ENCODE measurements around the gene PDCD4.

The PDCD4 gene

DNA sequence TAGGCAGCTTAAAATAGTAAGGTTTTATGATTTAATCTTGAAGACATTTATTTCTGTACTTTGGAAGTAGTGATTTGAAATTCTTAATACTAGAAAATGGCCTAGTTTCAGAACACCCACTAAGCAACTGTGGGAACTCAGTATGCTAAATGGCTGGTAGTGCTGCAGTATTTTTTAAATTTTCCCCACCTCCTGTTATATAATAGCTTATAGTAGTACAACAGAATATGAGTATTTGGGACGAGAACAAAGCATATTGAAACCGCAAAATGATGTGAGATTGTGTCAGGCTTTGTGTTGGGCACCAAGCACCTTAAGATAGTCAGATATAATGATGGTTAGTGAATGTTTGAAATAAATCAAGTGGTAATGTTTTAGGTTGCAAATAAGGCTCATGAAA, 55.7 kb downstream of the PDCD4 start:
- DNase-seq = no peak

GRCh38 chr10:110931769-110932381, 60.1 kb downstream of the PDCD4 start:
- DNase-seq = no peak

DNA sequence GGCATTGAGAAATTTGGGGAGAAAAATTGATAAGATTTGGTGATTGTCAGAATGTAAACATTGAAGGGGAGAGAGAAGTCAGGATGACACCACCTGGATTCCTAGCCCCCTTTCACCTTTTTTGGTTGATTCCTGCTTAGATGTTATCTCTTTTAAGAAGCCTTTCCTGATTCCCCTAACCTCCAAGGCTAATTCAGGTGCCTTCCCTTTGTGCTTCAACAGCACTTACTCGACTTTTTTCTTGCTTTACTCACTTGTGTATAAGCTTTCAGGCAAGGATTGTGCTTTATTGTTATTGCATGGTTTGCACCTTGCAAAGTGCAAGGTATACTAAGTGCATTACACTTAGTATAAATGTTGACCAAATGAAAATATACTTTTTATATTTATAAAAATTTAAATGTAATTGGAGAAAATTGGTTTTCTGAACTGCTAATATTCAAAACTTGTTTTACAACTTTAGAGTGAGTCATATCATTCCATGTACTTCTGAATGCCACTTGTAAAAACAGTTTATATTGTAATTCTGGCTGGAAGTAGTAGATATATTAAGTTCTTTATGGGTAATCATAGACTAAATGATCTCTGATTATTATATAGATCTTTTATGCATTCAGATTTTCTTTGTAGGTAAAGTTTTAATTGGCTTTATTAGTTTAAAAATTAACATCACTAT, 60.9 kb downstream of the PDCD4 start:
- DNase-seq = no peak

- DNase-seq = no peak
Observed at GRCh38 chr10:110936757-110937156, 65.0 kb downstream of the PDCD4 start.

GRCh38 chr10:110939419-110939818, 67.7 kb downstream of the PDCD4 start:
- no peak for DNase-seq

DNA sequence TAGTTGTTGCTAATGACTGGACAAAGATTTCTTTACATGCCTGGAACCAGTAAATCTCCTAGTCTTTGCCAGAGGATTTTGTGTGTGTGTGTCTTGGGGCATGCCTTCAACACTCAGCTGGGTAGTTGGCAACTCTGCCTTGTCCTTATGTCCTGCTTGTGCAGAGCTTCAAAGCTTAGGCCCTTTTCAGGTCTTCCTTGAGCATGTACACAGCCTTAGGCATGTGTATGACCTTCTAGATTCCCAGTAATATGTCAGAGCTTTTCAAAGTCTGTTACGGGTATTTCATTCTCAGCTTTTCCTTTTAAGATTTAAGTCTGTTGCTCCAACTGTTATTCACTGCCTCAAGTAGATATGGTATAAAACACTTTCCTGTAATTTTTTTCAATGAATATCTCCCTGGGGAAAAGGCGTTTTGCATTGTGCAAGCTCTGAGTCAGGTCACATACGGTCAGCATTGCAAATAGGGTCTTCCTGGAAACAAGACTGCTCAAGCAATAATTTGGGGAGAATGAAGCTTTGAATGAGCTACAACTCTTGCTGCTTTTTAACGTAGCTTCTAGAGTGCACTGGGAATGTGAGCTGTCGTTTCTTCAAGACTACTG, 73.2 kb downstream of the PDCD4 start:
- DNase-seq = no peak

DNA sequence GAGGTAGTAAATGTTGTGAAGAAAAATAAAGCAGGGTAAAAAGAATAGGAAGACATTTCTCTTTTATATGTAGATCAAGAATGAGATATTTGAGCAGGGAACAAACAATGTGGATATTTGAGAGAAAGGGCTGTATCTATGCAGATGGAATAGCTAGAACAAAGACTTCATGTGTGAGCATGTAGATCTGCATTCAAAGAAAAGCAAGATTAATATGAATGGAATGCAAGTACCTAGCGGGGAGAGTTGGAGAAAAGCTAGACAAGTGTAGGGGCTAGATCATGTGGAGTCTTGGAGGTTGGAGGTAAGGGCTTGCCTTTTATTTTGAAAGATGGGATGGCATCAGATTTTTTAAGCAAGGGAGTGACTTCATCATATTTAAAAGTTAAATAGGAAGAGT, 74.8 kb downstream of the PDCD4 start:
- DNase-seq = no peak

GRCh38 chr10:110947061-110947595, 75.4 kb downstream of the PDCD4 start:
- DNase-seq = no peak
